IPS-18a (cell line): ENCODE data around the gene DNAJC1.
"Not testable (repeated sequence)": the region's sequence is repeated elsewhere in the genome, so short reads cannot be mapped to it uniquely, and the experiment has no call there.

Source experiments
- H3K27ac ChIP-seq: one replicate; pipeline ENCODE4 v1.5.1; 2013; ENCODE audit warnings: low read length
- H3K27me3 ChIP-seq: one replicate; pipeline ENCODE4 v1.6.1; 2013; ENCODE audit warnings: mild to moderate bottlenecking, low read length; ENCODE audit not compliant: control insufficient read depth, insufficient read depth
- H3K36me3 ChIP-seq: one replicate; pipeline ENCODE4 v1.6.1; 2013; ENCODE audit warnings: low read depth, low read length; ENCODE audit not compliant: control insufficient read depth
- H3K4me1 ChIP-seq: one replicate; pipeline ENCODE4 v1.6.1; 2013; ENCODE audit warnings: low read depth, low read length; ENCODE audit not compliant: control insufficient read depth
- H3K4me3 ChIP-seq: one replicate; pipeline ENCODE4 v1.5.1; 2013; ENCODE audit warnings: low read length
- H3K9ac ChIP-seq: one replicate; pipeline ENCODE4 v1.6.1; 2013; ENCODE audit warnings: mild to moderate bottlenecking, low read length, moderate library complexity
- H3K9me3 ChIP-seq: one replicate; pipeline ENCODE4 v1.6.1; 2013; ENCODE audit warnings: low read depth, low read length; ENCODE audit not compliant: control insufficient read depth

The DNAJC1 gene

GRCh38 chr10:21717437-21718054, 286.0 kb downstream of the DNAJC1 start:
- H3K27ac ChIP-seq, H3K27me3 ChIP-seq, H3K4me1 ChIP-seq, H3K9me3 ChIP-seq, H3K9ac ChIP-seq, H3K4me3 ChIP-seq: not testable (repeated sequence)
- H3K36me3 ChIP-seq: peaks cover 18% of the 10 kb centered on the region

GRCh38 chr10:21715531-21716195, 287.9 kb downstream of the DNAJC1 start:
- Histone ChIP-seq H3K27ac (no peak overlapping the region), H3K4me3 (no peak overlapping the region), H3K9me3 (no peaks in the 10 kb centered on the region), H3K9ac (no peak overlapping the region), H3K36me3 (peaks cover 18% of the 10 kb centered on the region), H3K27me3 (no peaks in the 10 kb centered on the region), H3K4me1 (peaks cover 9% of the 10 kb centered on the region)

DNA sequence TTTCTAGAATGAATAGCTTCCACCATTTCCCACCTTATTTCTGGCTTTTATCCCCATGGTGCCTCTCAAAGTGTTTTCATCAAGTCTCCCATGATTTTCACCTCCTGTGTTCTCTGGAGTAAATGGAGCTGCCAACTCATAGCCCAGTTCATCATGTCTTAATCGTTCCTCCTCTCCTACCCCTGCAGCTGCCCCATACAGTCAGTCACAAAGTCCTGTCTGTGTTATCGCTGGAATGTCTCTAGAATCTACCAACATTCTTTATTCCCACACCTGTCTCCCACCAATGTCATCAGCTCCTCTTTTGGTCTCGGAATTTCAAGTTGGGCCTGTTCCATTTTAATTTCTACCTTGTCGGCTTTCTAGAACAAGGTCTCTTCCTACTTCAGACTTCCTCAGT, 290.6 kb downstream of the DNAJC1 start:
- Histone ChIP-seq H3K36me3 (peaks cover 18% of the 10 kb centered on the region), H3K9ac (no peak overlapping the region), H3K27ac (no peak overlapping the region), H3K27me3 (no peaks in the 10 kb centered on the region), H3K4me1 (no peaks in the 10 kb centered on the region), H3K9me3 (no peaks in the 10 kb centered on the region), H3K4me3 (no peak overlapping the region)

GRCh38 chr10:21707498-21707897, 296.0 kb downstream of the DNAJC1 start:
- H3K9me3 ChIP-seq: no peaks in the 10 kb centered on the region
- H3K27ac ChIP-seq: no peak overlapping the region
- H3K9ac ChIP-seq: no peak overlapping the region
- no peak overlapping the region for H3K4me3 ChIP-seq
- no peaks in the 10 kb centered on the region for H3K27me3 ChIP-seq
- no peaks in the 10 kb centered on the region for H3K4me1 ChIP-seq
- no peaks in the 10 kb centered on the region for H3K36me3 ChIP-seq
